Activated CD4-positive, alpha-beta T cell treated with anti-CD3 and anti-CD28 coated beads, Interleukin-2, Interleukin-4, amounts not matched to agents 100 ng/mL and 50 ng/mL, durations not matched to agents 16 hours and 8 hours (primary cell): Measurements from ENCODE around the gene LRTM2.

ENCODE experiments used
- DNase-seq: peaks from one replicate; pipeline ENCODE4 v3.0.0-alpha.2; 2020; ENCODE audit warnings: low spot score

Gene LRTM2

DNA sequence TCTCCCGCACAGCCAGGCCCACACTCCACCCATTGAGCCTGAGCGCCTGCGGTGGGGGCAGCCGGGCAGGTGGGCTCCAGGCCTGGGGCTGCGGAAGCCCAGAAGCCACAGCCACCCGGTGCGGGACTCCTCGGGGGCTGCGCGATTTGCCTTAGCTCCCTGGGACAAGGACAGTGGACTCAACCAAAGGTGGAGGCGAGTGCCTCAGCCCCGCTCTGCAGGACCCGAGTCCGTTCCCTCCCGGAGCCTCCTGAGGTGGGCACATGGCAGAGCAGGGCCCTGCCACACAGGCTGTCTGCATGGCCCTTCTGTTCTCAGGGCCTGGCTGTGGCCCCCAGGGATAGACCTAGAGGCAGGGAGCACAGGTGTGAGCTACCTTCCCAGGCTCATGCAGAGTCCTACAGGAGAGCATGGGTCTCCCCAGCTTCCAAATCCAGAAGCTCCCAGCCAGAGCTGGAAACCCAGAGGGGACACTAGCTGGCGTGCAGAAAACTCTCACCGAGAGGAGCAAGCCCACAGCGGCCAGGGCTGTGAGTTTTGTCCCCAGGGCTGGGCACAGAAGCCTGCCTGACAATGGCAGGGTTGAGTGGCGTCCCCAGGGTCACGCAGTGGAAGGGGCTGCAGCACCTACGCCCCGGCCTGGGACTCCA is 22.2 kb upstream of the LRTM2 start:
- DNase-seq: no peak

- DNase-seq: no peak
Measured at GRCh38 chr12:1798641-1799020, 21.7 kb upstream of the LRTM2 start.

DNA sequence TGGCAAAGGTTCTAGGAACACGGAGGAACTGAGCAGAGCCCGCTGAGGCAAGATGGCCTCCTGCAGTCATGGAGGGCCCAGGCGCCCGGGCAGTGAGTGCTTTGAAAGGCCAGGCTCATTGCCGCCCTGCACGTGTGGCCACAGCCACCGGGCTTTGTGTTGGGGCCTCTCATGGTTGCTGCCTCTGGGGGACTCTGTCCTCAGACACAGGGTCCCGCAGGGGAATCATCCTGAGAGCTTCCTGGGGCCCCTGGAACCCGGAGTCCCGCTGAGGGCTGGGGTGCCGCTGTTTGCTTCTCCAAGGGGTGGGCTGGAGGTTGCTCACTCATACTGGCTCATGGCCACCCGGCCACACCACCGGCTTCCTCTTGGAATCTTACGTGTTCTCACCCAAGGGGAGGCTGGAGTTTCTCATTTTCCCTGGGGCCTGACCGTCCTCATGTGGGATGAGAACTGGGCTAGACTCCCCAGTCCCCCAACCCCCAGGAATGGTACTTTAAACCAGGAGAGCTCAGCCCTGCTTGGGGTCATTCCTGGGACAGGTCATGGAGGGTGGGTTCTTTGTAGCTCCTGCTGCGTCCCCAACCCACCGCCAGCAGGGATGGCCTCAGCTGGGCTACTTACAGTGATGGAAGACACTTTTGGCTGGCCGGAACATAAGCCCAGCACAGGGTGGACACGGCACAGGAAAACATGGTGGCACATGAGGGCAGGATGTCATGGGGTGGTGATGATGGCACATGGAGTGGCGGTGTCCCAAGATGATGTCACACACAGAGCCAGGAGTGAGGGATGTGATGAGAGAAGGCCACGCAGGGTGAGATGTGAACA is 21.1 kb upstream of the LRTM2 start:
- no peak for DNase-seq

DNA sequence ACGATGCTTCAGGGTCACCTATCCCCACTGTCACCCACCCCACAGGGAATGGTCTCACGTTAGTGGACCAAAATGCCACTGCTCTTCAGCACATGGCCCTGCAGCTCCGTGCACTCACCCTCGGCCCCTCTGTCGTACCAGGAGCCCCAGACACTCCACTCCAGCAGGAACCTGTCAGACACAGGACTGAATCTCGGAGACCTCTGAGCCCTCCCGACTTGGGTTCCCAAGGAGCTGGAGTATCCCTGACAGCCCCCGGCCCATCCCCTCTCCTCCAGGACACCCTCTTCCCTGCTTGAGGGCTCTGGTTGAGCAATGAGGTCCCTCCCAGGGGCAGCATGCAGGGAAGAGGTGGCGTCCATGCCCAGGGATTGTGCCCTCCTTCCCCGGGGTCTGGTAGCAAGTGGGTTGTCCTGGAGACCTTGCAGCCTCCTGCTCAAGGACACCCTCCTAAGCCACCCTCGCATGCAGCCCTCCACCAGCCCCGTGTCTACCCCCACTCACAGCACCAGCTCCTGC is 20.4 kb upstream of the LRTM2 start:
- no peak for DNase-seq

DNA sequence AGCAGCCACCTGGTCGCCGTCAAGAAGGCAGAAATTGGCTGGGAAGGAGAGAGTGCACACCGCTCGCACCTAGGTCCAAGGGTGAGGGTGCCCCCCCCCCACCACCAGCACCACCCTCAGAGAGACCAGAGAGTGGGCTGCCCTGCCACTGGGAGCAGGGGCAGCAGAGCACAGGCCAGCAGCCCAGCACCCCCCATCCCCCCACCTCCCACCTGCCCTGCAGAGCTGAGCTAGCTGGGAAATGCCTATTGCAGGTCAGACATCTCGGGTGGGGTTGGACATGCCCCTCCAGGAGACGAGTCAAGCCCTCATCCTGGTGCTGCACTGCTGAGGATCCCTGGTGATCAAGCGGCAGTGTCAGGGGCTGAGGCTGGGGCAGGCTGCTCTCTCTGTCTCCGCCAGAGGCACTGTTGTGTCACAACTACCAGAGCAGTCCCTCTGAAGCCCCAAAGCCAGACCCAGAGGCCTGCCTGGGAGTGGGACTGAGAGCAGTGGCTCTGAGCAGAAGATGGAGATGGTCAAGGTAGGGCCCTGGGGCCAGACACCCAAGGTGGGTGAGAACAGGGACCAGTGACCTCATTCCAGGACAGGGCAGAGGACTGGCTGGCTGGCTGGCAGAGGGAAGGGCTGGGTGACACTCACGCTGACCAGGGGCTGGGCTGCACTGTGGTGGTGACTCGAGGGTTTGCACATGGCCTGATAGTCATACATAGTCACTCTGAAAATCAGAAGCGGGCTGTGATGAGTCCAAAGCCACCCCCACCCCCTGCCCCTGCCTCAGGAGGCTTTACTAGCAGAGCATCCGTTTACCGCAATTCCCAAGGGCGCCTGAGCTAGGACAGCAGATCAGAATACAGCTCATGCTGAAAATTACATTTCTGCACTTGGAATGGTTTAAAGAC is 19.7 kb upstream of the LRTM2 start:
- peak; percentile 26 for DNase-seq

DNA sequence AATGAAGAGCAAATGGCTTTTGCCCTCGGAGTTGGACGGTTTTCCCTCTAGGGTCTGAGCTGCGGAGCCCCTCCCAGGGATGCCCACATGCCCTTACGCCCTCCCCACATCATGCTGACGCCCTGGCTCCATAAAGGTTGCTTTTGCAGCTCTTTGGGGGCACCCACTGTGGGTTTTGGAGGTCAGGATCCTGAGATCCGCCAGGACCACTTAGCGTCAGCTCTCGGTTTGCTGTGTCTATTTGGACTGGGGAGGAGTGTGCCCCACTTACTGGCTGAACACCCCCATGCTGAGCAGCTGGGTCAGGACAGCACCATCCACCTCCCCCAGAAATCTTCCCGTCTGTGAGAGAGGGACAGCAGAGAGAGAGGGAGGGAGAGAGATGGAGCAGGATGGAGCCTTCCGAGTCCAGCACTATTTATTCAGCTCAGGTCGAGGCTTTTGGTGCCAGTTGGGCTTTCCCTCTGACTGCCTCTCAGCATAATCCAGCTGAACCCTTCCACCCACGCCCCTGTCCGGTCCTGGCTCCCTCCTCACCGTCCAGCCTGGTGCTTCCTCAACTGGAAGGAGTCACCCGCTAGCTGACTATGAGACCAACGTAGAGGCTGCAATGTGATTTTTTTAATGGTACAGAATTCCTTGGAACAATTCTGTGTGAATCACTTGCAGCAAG is 18.9 kb upstream of the LRTM2 start:
- DNase-seq: no peak

GRCh38 chr12:1803736-1804135 is 16.6 kb upstream of the LRTM2 start:
- no peak for DNase-seq

- DNase-seq: peak; percentile 92
Measured at GRCh38 chr12:1804545-1805332, 15.6 kb upstream of the LRTM2 start.

- no peak for DNase-seq
Measured at GRCh38 chr12:1805441-1806081, 14.8 kb upstream of the LRTM2 start.

- no peak for DNase-seq
Measured at GRCh38 chr12:1806301-1807086, 13.9 kb upstream of the LRTM2 start.

DNA sequence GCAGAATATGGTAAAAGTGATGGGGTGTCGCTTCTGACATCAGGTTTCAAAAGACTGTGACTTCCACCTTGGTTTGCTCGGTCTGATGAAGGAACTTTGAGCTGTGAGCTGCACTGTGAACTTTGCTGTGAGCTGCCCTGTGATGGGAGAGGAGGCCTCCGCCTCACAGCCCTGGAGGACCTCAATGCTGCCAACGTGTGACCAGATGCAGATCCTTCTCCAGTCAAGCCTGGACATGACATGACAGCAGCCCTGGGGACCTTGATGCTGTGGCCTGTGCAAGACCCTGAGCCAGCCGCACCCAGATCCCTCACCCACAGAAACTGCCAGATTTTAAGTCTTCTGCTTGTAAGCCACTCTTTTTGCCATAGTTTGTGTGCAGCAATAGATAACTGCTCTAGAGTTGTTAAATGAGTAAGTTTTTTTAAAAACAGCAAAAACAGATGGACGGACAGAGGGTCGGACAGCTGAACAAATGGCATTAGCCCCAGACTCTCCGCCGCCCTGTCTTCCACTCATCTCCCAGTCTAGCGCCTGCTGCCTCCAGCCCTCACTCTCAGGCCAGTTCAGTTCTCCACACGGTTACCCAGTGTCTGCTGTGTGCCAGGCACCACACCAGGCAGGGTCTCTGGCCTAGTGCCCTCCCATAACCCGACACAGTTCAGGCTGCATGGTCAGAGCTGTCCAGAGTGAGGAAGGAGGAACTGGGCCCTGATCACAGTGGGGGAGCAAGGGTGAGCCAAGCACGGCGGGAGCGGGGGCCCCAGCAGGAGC is 13.1 kb upstream of the LRTM2 start:
- no peak for DNase-seq

DNA sequence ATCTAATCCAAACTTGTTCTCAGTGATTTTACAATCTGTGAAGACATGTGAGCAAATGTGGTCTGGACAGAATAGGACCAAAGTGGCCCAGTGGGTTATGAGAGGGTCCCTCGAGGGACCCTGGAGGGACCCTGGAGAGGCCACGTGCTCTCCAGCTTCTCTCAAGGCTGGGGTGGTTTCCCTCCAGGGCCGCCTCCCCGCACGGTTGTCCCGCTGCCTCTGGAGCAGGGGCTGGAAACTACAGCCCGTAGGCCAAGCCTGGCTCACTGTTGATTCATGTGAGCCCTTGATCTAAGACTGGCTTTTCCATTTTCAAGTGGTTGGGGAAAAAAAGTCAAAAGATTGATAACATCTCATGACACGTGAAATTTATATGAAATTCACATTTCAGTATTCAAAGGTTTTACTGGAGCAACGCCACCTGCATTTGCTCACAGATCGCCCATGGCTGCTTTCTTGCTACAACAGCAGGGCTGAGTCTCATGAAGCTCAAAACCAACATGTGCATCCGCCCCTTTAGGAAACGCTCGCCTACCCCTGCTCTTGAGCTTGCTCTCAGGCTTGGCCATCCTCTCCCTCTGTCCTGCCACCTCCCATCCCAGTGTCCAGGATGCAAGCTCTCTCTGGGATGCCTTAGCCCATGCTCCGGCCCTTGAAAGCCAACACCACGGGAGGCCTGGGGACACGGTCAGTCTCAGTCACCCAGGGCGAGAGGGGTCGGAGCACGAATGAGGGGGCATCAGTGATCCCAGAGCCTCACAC is 12.1 kb upstream of the LRTM2 start:
- DNase-seq: no peak

GRCh38 chr12:1808798-1809480 is 11.4 kb upstream of the LRTM2 start:
- no peak for DNase-seq

DNA sequence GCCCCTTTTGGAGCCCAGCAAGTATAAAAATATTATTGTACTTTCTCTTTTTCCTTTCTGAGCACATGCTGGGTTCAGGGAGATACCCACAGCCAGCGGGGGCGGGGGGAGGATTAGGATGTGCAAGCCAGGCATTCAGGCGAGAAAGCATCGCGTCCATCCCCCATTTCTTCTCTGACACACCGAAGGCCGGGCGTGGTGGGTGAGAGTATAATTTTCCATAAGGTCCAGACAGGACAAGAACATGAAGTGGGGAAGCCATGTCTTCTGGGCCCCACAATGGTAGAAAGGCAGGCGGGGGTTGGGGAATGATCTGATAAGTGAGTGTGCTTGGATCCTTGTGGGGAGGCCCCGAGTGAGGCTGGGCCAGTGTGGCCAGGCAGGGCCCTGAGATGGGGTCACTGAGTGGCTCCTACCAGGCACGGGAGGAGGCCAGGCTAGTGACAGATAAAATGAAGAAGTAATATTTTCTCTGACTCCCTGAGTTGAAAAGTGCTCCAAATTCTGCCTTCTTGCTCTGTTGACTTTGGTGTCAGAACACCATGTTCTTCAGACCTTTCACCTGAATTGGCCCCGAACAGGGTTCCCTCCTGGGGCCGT is 10.7 kb upstream of the LRTM2 start:
- DNase-seq: no peak

- DNase-seq: no peak
Measured at GRCh38 chr12:1810201-1810930, 10.0 kb upstream of the LRTM2 start.

DNA sequence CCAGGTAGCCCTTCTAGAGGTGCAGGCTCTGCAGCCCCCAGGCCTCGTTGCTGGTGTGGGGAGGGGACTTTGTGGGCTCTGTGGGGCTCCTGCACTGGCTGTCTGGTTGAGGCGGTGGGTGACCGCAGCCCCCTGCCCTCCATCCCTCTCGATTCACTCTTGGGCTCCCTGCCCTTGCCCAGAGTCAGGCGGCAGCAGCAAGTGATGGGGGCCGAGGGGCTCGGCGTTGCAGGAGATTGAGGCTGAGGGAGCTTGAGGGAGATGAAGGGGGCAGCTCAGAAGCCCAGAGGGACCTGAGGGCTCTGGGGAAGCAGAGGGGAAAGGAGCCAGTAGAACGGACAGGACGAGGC is 9.5 kb upstream of the LRTM2 start:
- no peak for DNase-seq
